ENCODE measurements around the gene CARMIL1. TPM values are rescaled to one million over a fixed set of nuclear protein-coding genes. Genes with fewer than 3 reads are reported as not detected.

CARMIL1 gene
- total RNA-seq, 2 donors from 2014 or later, result 11.9 to 13.7 TPM

- DNase-seq, result no peak
- peaks cover 24% of the 10 kb centered on the region for H3K4me1 ChIP-seq
- intact Hi-C loops (cut with DNase I), result no loop called here
- WGBS, 2 donors, result 82 to 86% methylated on average over 5 of the region's 5 CpGs
- H3K4me3 ChIP-seq, result no peak overlapping the region
- no peaks in the 10 kb centered on the region for H3K36me3 ChIP-seq (replicated peaks in 1 of 2; ENCODE audit: insufficient read depth in 1 of 2, low read depth in 2 of 2)
- no peak overlapping the region for H3K27ac ChIP-seq
- no peaks in the 10 kb centered on the region for H3K27me3 ChIP-seq
- no peaks in the 10 kb centered on the region for H3K9me3 ChIP-seq
- TF ChIP-seq CTCF (IDR thresholded peaks at IDR 0.05) (no peak), POLR2A (IDR thresholded peaks at IDR 0.05) (no peak)
- ATAC-seq, result no peak
Measured at GRCh38 chr6:25329161-25329817, 50.1 kb downstream of the CARMIL1 start.

- Histone ChIP-seq H3K9me3 (no peaks in the 10 kb centered on the region), H3K4me3 (no peak overlapping the region), H3K4me1 (peaks cover 24% of the 10 kb centered on the region), H3K27me3 (no peaks in the 10 kb centered on the region), H3K27ac (no peak overlapping the region), H3K36me3 (replicated peaks in 1 of 2; ENCODE audit: insufficient read depth in 1 of 2, low read depth in 2 of 2) (no peaks in the 10 kb centered on the region)
- ATAC-seq, result no peak
- no peak for DNase-seq
- intact Hi-C loops (cut with DNase I), result no loop called here
- TF ChIP-seq POLR2A (IDR thresholded peaks at IDR 0.05) (no peak), CTCF (IDR thresholded peaks at IDR 0.05) (no peak)
- 72 to 84% methylated on average over 4 of the region's 4 CpGs for WGBS, 2 donors
Measured at GRCh38 chr6:25329982-25330381, 50.8 kb downstream of the CARMIL1 start.

GRCh38 chr6:25330796-25331685 lies 51.9 kb downstream of the CARMIL1 start:
- no peaks in the 10 kb centered on the region for H3K9me3 ChIP-seq
- peaks cover 25% of the 10 kb centered on the region for H3K4me1 ChIP-seq
- no peak overlapping the region for H3K27ac ChIP-seq
- ATAC-seq, result no peak
- WGBS, 2 donors, result 84 to 90% methylated on average over 5 of the region's 5 CpGs
- no peak for DNase-seq
- no peak overlapping the region for H3K4me3 ChIP-seq
- H3K36me3 ChIP-seq (replicated peaks in 1 of 2; ENCODE audit: insufficient read depth in 1 of 2, low read depth in 2 of 2), result no peaks in the 10 kb centered on the region
- intact Hi-C loops (cut with DNase I), result no loop called here
- no peak for TF ChIP-seq CTCF (IDR thresholded peaks at IDR 0.05)
- no peak for TF ChIP-seq POLR2A (IDR thresholded peaks at IDR 0.05)
- no peaks in the 10 kb centered on the region for H3K27me3 ChIP-seq

GRCh38 chr6:25332165-25332564 lies 53.0 kb downstream of the CARMIL1 start:
- ATAC-seq (no peak), DNase-seq (no peak)
- Histone ChIP-seq H3K27ac (no peak overlapping the region), H3K27me3 (no peaks in the 10 kb centered on the region), H3K4me3 (no peak overlapping the region), H3K4me1 (peaks cover 31% of the 10 kb centered on the region), H3K36me3 (replicated peaks in 1 of 2; ENCODE audit: insufficient read depth in 1 of 2, low read depth in 2 of 2) (no peaks in the 10 kb centered on the region), H3K9me3 (no peaks in the 10 kb centered on the region)
- WGBS, 2 donors, result 64 to 71% methylated on average over 3 of the region's 3 CpGs
- intact Hi-C loops (cut with DNase I), result no loop called here
- no peak for TF ChIP-seq CTCF (IDR thresholded peaks at IDR 0.05)
- TF ChIP-seq POLR2A (IDR thresholded peaks at IDR 0.05), result no peak
